GM15510 (cell line): ENCODE data around the gene MPND.

ENCODE experiments used
- POLR2A ChIP-seq: IDR thresholded peaks from 3 replicates; pipeline ENCODE4 v1.6.1; 2011; ENCODE audit warnings: borderline replicate concordance; ENCODE audit not compliant: insufficient read length; ENCODE audit errors: extremely low read depth

The MPND gene

GRCh38 chr19:4409123-4409933 is 66.0 kb downstream of the MPND start:
- no peak for TF ChIP-seq POLR2A
